WTC11 (cell line): ENCODE results near the gene MAPRE2.

Experiments used
- STAT6 ChIP-seq: sonication (generic); formaldehyde crosslinking; conservative IDR thresholded peaks from 2 replicates; pipeline ENCODE4 v1.8.1; 2023; ENCODE audit warnings: mild to moderate bottlenecking, low read depth, missing genetic modification reagents, moderate library complexity
- TCF7 ChIP-seq: sonication (generic); formaldehyde crosslinking; IDR thresholded peaks from 2 replicates; pipeline ENCODE4 v1.8.0; 2022; ENCODE audit warnings: mild to moderate bottlenecking, low read depth, missing genetic modification reagents, moderate library complexity
- TF ChIP-seq, protein P1 (sequence below): fragments of 200-600 bp; IDR thresholded peaks from 2 replicates; pipeline ENCODE4 v1.8.0; 2022; ENCODE audit warnings: antibody characterized with exemption
- TF ChIP-seq, protein P2 (sequence below): sonication (generic); formaldehyde crosslinking; IDR thresholded peaks from 2 replicates; pipeline ENCODE4 v1.8.1; 2022; ENCODE audit warnings: missing genetic modification reagents, borderline replicate concordance

- TF ChIP-seq, protein P1, sequence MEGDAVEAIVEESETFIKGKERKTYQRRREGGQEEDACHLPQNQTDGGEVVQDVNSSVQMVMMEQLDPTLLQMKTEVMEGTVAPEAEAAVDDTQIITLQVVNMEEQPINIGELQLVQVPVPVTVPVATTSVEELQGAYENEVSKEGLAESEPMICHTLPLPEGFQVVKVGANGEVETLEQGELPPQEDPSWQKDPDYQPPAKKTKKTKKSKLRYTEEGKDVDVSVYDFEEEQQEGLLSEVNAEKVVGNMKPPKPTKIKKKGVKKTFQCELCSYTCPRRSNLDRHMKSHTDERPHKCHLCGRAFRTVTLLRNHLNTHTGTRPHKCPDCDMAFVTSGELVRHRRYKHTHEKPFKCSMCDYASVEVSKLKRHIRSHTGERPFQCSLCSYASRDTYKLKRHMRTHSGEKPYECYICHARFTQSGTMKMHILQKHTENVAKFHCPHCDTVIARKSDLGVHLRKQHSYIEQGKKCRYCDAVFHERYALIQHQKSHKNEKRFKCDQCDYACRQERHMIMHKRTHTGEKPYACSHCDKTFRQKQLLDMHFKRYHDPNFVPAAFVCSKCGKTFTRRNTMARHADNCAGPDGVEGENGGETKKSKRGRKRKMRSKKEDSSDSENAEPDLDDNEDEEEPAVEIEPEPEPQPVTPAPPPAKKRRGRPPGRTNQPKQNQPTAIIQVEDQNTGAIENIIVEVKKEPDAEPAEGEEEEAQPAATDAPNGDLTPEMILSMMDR: no peak
- TF ChIP-seq STAT6 (CRISPR knock-in tag): no peak
- TF ChIP-seq TCF7: no peak
- TF ChIP-seq, protein P2, sequence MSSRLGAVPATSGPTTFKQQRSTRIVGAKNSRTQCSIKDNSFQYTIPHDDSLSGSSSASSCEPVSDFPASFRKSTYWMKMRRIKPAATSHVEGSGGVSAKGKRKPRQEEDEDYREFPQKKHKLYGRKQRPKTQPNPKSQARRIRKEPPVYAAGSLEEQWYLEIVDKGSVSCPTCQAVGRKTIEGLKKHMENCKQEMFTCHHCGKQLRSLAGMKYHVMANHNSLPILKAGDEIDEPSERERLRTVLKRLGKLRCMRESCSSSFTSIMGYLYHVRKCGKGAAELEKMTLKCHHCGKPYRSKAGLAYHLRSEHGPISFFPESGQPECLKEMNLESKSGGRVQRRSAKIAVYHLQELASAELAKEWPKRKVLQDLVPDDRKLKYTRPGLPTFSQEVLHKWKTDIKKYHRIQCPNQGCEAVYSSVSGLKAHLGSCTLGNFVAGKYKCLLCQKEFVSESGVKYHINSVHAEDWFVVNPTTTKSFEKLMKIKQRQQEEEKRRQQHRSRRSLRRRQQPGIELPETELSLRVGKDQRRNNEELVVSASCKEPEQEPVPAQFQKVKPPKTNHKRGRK (CRISPR knock-in tag): no peak
Measured at GRCh38 chr18:35099911-35100310, 58.7 kb downstream of the MAPRE2 start.
